ENCODE data around the gene CORO1C. TPM values are rescaled to one million over a fixed set of nuclear protein-coding genes. Genes with fewer than 3 reads are reported as not detected.

CORO1C gene
- total RNA-seq, 1 experiment from 2014 or later: 195 TPM

DNA sequence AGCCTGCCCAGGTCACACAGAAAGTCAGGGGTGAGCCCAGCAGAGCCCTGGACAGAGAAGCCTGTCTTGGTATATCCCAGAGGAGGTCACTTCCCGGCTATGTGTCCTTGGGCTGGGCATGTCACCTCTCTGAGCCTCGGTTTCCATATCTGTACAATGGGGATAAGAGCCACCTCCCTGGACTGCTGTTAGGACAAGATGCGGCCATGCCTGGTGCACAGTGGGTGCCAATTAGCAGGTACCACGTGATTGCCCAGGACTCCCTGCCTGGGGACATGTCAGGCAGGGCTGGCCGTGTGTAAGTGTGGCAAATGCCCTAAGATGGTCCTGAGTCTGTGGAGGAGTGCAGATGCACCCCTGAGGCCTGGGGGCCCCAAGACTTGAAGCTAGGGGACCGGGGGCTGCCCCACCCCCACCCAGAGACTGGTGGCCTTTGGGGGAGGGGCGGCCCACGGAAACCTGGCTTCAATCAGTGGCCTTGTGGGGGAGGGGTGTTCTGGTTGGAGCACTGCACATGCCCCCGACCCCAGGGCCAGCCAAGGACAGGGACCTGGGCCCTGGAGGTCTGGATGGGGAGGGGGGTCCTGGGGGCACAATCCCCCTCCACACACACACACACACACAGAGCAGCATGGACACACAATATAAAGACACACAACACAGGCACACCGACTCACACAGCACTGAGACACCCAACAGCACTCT is 134.3 kb downstream of the CORO1C start:
- H3K27me3 Mint-ChIP-seq (ENCODE audit: insufficient read depth, unreplicated experiment): no peaks in the 10 kb centered on the region
- ChIA-PET POLR2A (no interaction called here), CTCF (no interaction called here)
- H3K27ac Mint-ChIP-seq (ENCODE audit: unreplicated experiment): no peak overlapping the region
- no peaks in the 10 kb centered on the region for H3K36me3 ChIP-seq (ENCODE audit: control insufficient read depth, insufficient read depth, low read length)
- TF ChIP-seq, protein P1, sequence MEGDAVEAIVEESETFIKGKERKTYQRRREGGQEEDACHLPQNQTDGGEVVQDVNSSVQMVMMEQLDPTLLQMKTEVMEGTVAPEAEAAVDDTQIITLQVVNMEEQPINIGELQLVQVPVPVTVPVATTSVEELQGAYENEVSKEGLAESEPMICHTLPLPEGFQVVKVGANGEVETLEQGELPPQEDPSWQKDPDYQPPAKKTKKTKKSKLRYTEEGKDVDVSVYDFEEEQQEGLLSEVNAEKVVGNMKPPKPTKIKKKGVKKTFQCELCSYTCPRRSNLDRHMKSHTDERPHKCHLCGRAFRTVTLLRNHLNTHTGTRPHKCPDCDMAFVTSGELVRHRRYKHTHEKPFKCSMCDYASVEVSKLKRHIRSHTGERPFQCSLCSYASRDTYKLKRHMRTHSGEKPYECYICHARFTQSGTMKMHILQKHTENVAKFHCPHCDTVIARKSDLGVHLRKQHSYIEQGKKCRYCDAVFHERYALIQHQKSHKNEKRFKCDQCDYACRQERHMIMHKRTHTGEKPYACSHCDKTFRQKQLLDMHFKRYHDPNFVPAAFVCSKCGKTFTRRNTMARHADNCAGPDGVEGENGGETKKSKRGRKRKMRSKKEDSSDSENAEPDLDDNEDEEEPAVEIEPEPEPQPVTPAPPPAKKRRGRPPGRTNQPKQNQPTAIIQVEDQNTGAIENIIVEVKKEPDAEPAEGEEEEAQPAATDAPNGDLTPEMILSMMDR (IDR thresholded peaks at IDR 0.05; ENCODE audit: insufficient read depth in 1 of 2, low read depth in 1 of 2, low read length in 1 of 2, severe bottlenecking in 1 of 2, unreplicated experiment in 1 of 2): no peak
- DNase-seq: no peak
- intact Hi-C loops (cut with micrococcal nuclease; ENCODE audit: unreplicated experiment): no loop called here
- no peak overlapping the region for H3K4me3 ChIP-seq (ENCODE audit: low read depth, low read length)
- no peaks in the 10 kb centered on the region for H3K27me3 ChIP-seq (replicated peaks; ENCODE audit: control insufficient read depth, insufficient read depth, low read length)
- H3K9me3 ChIP-seq: no peaks in the 10 kb centered on the region
- H3K4me1 ChIP-seq: no peaks in the 10 kb centered on the region
- H3K4me3 Mint-ChIP-seq (ENCODE audit: unreplicated experiment): no peak overlapping the region
- H3K9me3 Mint-ChIP-seq (ENCODE audit: unreplicated experiment): no peaks in the 10 kb centered on the region
- no peaks in the 10 kb centered on the region for H3K36me3 Mint-ChIP-seq (ENCODE audit: insufficient read depth, unreplicated experiment)
- BruUV-seq (replicated peaks): no TSS peak
- H3K4me1 Mint-ChIP-seq (ENCODE audit: low read depth, unreplicated experiment): no peaks in the 10 kb centered on the region

DNA sequence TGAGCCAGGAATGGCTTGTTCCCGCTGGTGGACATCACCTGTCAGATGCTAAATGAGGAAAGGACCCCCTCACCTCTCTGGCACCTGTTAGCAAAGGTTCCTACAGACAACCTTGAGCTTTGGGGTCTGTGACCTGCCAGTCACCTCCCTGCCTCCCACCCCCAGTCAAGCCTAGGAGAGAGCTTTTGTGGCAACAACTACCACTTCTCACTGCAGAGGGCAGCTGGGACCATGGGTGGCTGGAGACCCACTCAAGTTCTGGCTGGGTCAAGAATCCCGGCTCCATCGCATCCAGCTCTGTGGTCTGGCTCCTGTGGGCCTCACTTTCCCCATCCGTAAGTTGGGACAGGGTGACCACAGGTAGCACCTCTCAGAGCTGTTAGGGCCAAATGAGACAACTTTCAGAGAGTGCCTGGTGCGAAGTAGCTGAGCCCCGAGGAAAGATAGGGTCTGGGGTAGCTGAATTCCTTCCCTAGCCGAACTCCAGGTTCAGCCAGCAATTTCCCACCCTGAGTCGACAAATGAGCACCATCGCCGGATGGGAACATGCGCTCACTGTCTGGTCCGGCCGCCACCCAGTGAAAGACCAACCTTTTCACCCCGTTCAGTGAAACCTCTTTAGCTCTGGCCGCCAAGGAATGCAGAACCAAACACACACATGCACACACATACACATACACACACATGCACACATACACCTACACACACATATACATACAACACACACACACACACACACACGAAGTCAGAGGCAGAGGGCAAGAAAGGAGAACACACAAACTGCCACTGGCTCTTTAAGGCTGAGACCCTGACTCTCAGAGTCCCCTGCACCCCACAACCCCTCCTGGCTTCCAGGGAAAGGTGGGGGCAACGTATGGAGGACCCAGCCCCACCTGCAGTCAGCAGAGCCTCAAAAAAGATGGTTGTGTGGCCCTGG is 135.3 kb downstream of the CORO1C start:
- no peaks in the 10 kb centered on the region for H3K4me1 ChIP-seq
- ChIA-PET CTCF (no interaction called here), POLR2A (no interaction called here)
- no TSS peak for BruUV-seq (replicated peaks)
- intact Hi-C loops (cut with micrococcal nuclease; ENCODE audit: unreplicated experiment): no loop called here
- Mint-ChIP-seq H3K27me3 (ENCODE audit: insufficient read depth, unreplicated experiment) (no peaks in the 10 kb centered on the region), H3K4me1 (ENCODE audit: low read depth, unreplicated experiment) (no peaks in the 10 kb centered on the region), H3K27ac (ENCODE audit: unreplicated experiment) (no peak overlapping the region), H3K36me3 (ENCODE audit: insufficient read depth, unreplicated experiment) (no peaks in the 10 kb centered on the region), H3K4me3 (ENCODE audit: unreplicated experiment) (no peak overlapping the region), H3K9me3 (ENCODE audit: unreplicated experiment) (no peaks in the 10 kb centered on the region)
- no peaks in the 10 kb centered on the region for H3K9me3 ChIP-seq
- TF ChIP-seq, protein P1 (IDR thresholded peaks at IDR 0.05; ENCODE audit: insufficient read depth in 1 of 2, low read depth in 1 of 2, low read length in 1 of 2, severe bottlenecking in 1 of 2, unreplicated experiment in 1 of 2): no peak
- no peaks in the 10 kb centered on the region for H3K36me3 ChIP-seq (ENCODE audit: control insufficient read depth, insufficient read depth, low read length)
- H3K27me3 ChIP-seq (replicated peaks; ENCODE audit: control insufficient read depth, insufficient read depth, low read length): no peaks in the 10 kb centered on the region
- no peak for DNase-seq
- no peak overlapping the region for H3K4me3 ChIP-seq (ENCODE audit: low read depth, low read length)

Small RNA genes within 50 kb of the gene (microRNA-seq; reads per million reads assigned to microRNA genes)
- gene MIR4496: not detected

Other genes with a start within 250 kb of the CORO1C start
- 2.8 and 3.6 TPM in 2 replicates for gene FICD, start 216.2 kb downstream of the CORO1C start, total RNA-seq (2022)
- gene SART3, start 170.3 kb downstream of the CORO1C start, total RNA-seq (2022): 77.3 and 79.2 TPM in 2 replicates
- gene ISCU, start 168.9 kb downstream of the CORO1C start, total RNA-seq (2022): 70.1 and 86.9 TPM in 2 replicates
- gene TMEM119, start 133.4 kb downstream of the CORO1C start, total RNA-seq (2022): not detected in 2 replicates
- gene SELPLG, start 97.6 kb downstream of the CORO1C start, total RNA-seq (2022): 0.23 and 0.44 TPM in 2 replicates
- 26.0 and 27.7 TPM in 2 replicates for gene SSH1, start 126.1 kb upstream of the CORO1C start, total RNA-seq (2022)
- gene DAO, start 148.6 kb upstream of the CORO1C start, total RNA-seq (2022): not detected in 2 replicates

Measured in Caco-2 (cell line).